Parathyroid adenoma (tissue), 2 donors: ENCODE data around the gene AGXT.

Experiments used
- H2AFZ ChIP-seq: fragments of 300-600 bp; sonication (generic); one replicate; pipeline ENCODE4 v1.7.0; 2017; ENCODE audit warnings: antibody characterized with exemption, mild to moderate bottlenecking
- H3K27ac ChIP-seq: fragments of 300-600 bp; sonication (generic); one replicate; pipeline ENCODE4 v1.7.0; 2017
- H3K27me3 ChIP-seq: fragments of 300-600 bp; sonication (generic); one replicate; pipeline ENCODE4 v1.7.0; 2017; ENCODE audit warnings: low read length; ENCODE audit not compliant: control insufficient read depth, insufficient read depth
- H3K36me3 ChIP-seq: fragments of 300-600 bp; sonication (generic); one replicate; pipeline ENCODE4 v1.7.0; 2017; ENCODE audit warnings: low read length; ENCODE audit not compliant: control insufficient read depth, insufficient read depth
- H3K4me1 ChIP-seq: fragments of 300-600 bp; sonication (generic); one replicate; pipeline ENCODE4 v1.7.0; 2017; ENCODE audit warnings: control low read depth
- H3K4me2 ChIP-seq: fragments of 300-600 bp; sonication (generic); one replicate; pipeline ENCODE4 v1.7.0; 2017; ENCODE audit warnings: low read length
- H3K4me3 ChIP-seq: fragments of 300-600 bp; sonication (generic); one replicate; pipeline ENCODE4 v1.7.0; 2017; ENCODE audit warnings: low read depth, low read length
- H3K79me2 ChIP-seq: fragments of 300-600 bp; sonication (generic); one replicate; pipeline ENCODE4 v1.7.0; 2017; ENCODE audit warnings: control low read depth
- H3K9ac ChIP-seq: fragments of 300-600 bp; sonication (generic); one replicate; pipeline ENCODE4 v1.7.0; 2017; ENCODE audit warnings: mild to moderate bottlenecking
- H3K9me3 ChIP-seq: fragments of 300-600 bp; sonication (generic); one replicate; pipeline ENCODE4 v1.7.0; 2017; ENCODE audit warnings: low read length; ENCODE audit not compliant: control insufficient read depth
- CTCF ChIP-seq: fragments of 300-600 bp; sonication (generic); IDR thresholded peaks from one replicate; pipeline ENCODE4 v1.7.0; 2017; ENCODE audit warnings: antibody characterized with exemption, mild to moderate bottlenecking
- donor health status: primary hyperparathyroidism.

The AGXT gene

GRCh38 chr2:240831594-240832204 lies 36.9 kb upstream of the AGXT start:
- Histone ChIP-seq H3K4me2 (peak overlapping the region; percentile 61), H2AFZ (peak overlapping the region; percentile 14), H3K4me3 (peak overlapping the region; percentile 42), H3K79me2 (no peaks in the 10 kb centered on the region), H3K4me1 (no peaks in the 10 kb centered on the region), H3K36me3 (no peaks in the 10 kb centered on the region), H3K9ac (no peak overlapping the region), H3K27me3 (no peaks in the 10 kb centered on the region), H3K27ac (no peak overlapping the region), H3K9me3 (no peaks in the 10 kb centered on the region)
- no peak for TF ChIP-seq CTCF

- Histone ChIP-seq H3K4me3 (peak overlapping the region; percentile 42), H3K27me3 (no peaks in the 10 kb centered on the region), H3K79me2 (no peaks in the 10 kb centered on the region), H3K4me1 (no peaks in the 10 kb centered on the region), H3K9me3 (no peaks in the 10 kb centered on the region), H3K4me2 (peak overlapping the region; percentile 61), H3K9ac (no peak overlapping the region), H3K36me3 (no peaks in the 10 kb centered on the region), H2AFZ (peak overlapping the region; percentile 14), H3K27ac (no peak overlapping the region)
- TF ChIP-seq CTCF = no peak
Measured at GRCh38 chr2:240832205-240832727, 36.4 kb upstream of the AGXT start.

GRCh38 chr2:240832921-240833494 lies 35.6 kb upstream of the AGXT start:
- Histone ChIP-seq H3K4me2 (no peak overlapping the region), H3K36me3 (no peaks in the 10 kb centered on the region), H3K27me3 (no peaks in the 10 kb centered on the region), H2AFZ (no peak overlapping the region), H3K9me3 (no peaks in the 10 kb centered on the region), H3K79me2 (no peaks in the 10 kb centered on the region), H3K4me1 (no peaks in the 10 kb centered on the region), H3K9ac (no peak overlapping the region), H3K27ac (no peak overlapping the region), H3K4me3 (no peak overlapping the region)
- TF ChIP-seq CTCF = no peak

GRCh38 chr2:240833724-240834285 lies 34.8 kb upstream of the AGXT start:
- Histone ChIP-seq H3K79me2 (no peaks in the 10 kb centered on the region), H3K9me3 (no peaks in the 10 kb centered on the region), H3K27me3 (no peaks in the 10 kb centered on the region), H3K9ac (no peak overlapping the region), H3K4me3 (no peak overlapping the region), H3K27ac (no peak overlapping the region), H3K36me3 (no peaks in the 10 kb centered on the region), H2AFZ (no peak overlapping the region), H3K4me2 (no peak overlapping the region), H3K4me1 (no peaks in the 10 kb centered on the region)
- no peak for TF ChIP-seq CTCF
